Measurements from ENCODE around the gene TM9SF4.
"Not testable (repeated sequence)": the region's sequence is repeated elsewhere in the genome, so short reads cannot be mapped to it uniquely, and the experiment has no call there.

TM9SF4 gene

GRCh38 chr20:32098786-32099185, 10.7 kb upstream of the TM9SF4 start:
- no peak for DNase-seq

- DNase-seq = no peak
These were observed 611 bp upstream of the TM9SF4 start for GRCh38 chr20:32108814-32109391.

GRCh38 chr20:32110173-32110704, 725 bp downstream of the TM9SF4 start:
- no peak for DNase-seq

DNA sequence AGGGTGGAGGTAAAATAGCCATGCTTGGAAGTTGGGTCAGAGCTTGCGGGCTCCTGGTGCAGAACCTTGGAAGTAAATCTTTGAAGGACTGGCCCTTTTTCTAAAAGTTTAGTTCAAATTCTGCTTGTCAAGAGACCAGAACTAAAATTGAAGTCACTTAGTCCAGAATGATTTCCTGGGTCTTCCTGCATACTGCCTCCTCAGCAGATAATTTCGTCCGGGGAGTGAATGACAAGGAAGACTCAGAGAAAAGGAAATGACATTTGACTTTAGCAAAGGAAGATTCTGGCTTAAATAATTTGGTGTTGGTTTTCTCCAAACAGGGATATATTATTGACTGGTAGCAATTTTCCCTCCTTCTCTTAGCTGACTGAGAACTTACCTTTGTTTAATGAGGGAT, 1.2 kb downstream of the TM9SF4 start:
- DNase-seq = no peak

GRCh38 chr20:32111156-32111686, 1.7 kb downstream of the TM9SF4 start:
- DNase-seq = no peak

GRCh38 chr20:32111753-32112152, 2.2 kb downstream of the TM9SF4 start:
- no peak for DNase-seq

DNA sequence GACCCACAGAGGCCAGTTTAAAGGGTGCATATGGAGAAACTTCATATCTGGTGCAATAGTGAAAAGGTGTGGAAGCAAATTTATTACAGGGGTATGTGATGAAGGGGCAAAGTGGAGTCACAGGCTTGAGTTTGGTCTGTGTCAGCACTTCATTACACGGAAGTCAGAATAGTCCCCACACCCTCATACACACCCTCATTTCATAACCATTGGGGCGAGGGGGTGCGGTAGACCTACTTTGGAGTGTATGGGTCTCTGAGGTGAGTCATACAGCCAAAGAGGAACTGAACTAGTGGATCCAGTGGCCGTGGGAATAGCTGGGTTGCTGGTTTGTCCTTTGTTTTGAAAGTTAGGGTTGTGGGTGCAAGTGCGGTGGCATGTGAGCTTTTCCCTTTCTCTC, 3.3 kb downstream of the TM9SF4 start:
- DNase-seq = no peak

DNA sequence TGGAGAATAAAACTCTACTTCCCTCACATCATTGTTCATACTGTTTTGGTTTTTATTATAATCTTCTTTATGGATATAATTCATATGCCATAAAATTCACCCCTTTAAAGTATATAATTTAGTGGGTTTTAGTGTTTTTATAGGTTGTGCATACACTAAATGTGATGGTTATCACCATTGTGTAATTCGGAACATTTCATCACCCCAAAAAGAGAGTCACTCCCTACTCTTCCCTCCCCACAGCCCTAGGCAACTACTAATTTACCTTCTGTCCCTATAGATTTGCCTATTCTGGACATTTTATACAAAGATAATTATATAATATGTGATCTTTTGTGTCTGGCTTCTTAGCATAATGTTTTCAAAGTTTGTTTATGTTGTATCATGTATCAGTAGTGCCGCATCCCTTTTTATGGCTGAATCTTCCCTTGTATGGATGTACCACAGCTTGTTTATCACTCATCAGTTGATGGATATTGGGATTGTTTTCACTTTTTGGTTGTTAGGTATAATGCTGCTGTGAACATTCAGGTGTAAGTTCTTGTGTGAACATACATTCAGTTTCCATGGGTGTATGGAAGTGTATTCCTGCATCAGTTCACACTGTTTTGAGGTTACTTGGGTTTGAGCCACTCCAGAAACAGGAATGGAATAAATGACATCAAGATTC, 4.2 kb downstream of the TM9SF4 start:
- no peak for DNase-seq

DNA sequence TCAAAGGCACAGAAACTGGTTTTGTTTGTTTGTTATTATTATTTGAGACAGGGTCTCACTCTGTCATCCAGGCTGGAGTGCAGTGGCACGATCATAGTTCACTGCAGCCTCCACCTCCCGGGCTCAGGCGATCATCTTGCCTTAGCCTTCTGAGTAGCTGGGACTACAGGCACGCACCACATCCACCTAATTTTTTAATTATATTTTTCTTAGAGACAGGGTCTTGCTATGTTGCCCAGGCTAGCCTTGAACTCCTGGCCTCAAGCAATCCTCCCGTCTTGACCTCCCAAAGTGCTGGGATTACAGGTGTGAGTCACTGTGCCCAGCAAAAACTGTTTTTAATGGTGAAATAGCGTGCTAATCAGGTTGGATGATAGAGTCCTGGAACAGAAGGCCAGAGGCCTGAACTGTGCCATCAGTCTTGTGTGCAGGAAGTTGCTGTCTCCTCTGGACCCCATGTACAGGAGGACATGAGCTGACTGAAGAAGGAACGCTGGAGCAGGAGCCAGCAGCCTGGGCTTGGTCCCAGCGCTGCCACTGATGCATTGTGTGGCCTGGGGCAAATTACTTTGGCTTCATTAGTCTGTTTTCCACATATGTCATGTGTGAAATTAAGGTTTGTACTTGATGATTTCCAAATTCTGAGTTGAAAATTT, 4.9 kb downstream of the TM9SF4 start:
- DNase-seq = no peak

GRCh38 chr20:32115211-32115767, 5.8 kb downstream of the TM9SF4 start:
- DNase-seq = no peak

- DNase-seq = no peak
These were observed 6.6 kb downstream of the TM9SF4 start for GRCh38 chr20:32116079-32116521.

- not testable (repeated sequence) for DNase-seq
These were observed 7.3 kb downstream of the TM9SF4 start for GRCh38 chr20:32116796-32117195.

DNA sequence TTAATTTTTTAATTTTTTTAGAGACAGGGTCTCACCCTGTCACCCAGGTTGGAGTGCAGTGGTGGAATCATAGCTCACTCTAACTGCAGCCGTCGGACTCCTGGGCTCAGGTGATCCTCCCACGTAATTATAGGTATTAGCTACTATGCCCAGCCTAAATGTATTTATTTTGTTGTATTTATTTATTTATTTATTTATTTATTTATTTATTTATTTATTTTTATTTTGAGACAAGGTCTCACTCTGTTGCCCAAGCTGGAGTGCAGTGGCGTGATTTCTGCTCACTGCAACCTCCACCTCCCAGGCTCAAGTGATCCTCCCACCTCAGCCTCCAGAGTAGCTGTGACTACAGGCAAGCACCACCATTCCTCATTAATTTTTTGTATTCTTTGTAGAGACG, 8.9 kb downstream of the TM9SF4 start:
- DNase-seq = not testable (repeated sequence)

DNA sequence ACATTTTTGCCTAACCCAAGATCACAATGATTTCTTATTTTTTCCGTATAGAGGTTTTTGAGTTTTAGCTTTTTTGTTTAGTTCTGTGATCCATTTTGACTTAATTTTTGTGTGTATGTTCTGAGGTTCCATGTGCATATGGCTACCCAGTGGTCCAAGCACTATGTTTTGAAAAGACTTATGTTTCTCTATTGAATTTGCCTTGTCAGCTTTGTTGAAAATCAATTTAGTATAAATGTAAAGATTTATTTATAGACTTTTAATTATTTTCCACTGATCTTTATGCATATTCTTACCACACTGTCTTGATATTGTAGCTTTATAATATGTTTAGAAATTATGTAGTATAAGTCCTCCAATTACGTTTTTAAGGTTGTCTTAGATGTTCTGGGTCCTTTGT, 10.2 kb downstream of the TM9SF4 start:
- no peak for DNase-seq

DNA sequence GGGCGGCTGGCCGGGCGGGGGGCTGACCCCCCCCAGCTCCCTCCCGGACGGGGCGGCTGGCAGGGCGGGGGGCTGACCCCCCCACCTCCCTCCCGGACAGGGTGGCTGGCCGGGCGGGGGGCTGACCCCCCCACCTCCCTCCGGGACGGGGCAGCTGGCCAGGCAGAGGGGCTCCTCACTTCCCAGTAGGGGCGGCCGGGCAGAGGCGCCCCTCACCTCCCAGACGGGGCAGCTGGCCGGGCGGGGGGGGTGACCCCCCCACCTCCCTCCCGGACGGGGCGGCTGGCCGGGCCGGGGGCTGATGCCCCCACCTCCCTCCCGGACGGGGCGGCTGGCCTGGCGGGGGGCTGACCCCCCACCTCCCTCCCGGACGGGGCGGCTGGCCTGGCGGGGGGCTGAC, 12.4 kb downstream of the TM9SF4 start:
- not testable (repeated sequence) for DNase-seq

DNA sequence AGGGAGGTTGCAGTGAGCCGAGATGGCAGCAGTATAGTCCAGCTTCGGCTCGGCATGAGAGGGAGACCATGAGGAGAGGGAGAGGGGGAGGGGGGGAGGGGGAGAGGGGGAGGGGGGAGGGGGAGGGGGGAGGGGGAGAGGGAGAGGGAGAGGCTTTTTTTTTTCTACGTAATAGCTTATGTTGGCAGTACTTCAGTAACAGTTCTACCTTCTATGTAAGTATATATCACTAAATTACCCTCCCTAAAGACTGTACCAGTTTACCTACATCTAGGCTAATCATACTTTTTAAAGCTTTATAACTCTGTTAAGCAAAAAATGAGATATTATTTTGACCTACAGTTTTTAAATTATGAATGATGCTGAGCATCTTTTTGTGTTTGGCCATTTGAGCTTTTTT, 13.6 kb downstream of the TM9SF4 start:
- no peak for DNase-seq

DNA sequence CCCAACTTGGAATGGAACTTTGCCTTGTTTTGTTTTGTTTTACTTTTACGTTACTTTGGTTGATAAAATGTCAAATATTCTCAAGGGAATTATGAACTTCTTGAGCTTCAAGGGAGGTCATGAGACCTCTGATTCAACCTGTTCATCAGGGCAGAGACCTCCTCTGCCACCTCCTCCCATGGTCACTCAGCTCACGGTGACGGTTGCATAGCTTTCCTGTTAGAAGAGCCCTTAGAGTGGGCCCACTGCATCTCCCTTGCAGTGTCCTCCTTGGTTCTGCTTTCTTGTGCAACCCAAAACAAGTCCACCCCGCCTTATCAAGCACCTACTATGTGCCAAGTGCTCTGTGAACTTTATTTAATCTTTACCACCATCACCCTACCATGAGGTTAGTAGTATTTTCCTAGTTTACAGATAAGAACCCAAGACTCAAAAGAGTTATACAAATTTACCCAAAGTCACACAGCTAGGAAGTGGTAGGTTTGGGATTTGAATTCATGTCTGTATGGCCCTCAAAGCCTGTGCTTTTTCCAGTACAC, 15.5 kb downstream of the TM9SF4 start:
- no peak for DNase-seq

DNA sequence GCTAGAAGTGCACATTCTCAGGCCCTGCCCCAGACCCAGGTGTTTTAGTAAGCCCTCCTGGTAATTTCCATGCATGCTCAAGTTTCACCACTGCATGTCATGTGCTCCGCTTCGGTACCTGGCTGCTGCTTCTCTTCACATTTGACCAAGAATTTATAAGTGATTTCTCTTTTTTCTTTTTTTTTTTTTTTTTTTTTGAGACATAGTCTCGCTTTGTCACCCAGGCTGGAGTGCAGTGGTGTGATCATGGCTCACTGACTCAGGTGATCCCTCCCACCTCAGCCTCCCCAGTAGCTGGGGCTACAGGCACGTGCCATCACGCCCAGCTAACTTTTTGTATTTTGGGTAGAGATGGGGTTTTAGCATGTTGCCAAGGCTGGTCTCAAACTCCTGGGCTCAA, 16.0 kb downstream of the TM9SF4 start:
- DNase-seq = no peak

GRCh38 chr20:32126919-32127318, 17.4 kb downstream of the TM9SF4 start:
- DNase-seq = no peak

- DNase-seq = no peak
These were observed 17.8 kb downstream of the TM9SF4 start for GRCh38 chr20:32127347-32127746.

GRCh38 chr20:32128167-32128566, 18.7 kb downstream of the TM9SF4 start:
- DNase-seq = no peak

DNA sequence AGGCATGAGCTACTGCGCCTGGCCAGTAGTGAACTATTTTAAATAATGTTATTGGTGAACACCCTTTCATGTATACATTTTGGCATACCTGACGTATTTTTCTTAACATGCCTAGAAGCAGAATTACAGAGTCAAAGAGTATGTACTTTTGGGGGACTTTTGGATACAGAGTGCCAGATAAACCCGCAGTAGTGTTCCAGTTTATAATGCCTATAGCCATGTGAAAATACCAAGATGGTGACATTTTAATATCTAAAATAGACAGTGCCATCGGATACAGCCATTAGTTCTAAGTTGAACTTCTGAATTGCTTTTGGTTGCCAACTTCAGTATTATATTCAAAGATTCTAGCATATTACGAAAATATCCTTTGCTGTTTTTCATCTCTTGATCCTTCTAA, 20.3 kb downstream of the TM9SF4 start:
- DNase-seq = no peak

DNA sequence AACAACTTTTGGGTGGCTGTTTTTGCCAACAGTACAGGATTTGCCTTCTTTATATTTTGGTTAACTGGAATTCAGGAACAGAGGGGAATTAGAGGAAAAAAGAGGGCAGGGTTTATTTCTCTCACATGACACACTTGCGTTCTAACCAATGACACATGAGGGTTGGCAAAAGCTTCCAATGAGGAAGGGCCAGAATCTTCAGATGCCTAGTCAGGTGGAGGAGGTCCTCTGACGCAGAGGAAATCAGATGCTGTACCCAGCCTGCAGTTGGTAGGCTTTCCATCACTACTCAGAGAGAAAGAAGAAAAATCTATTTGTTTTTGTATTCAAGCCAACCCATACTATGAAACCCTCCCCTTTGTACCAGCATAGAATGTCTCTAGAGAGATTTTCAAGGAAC, 20.8 kb downstream of the TM9SF4 start:
- DNase-seq = no peak
